ENCODE measurements around the gene SUGCT. TPM values are rescaled to one million over a fixed set of nuclear protein-coding genes. Genes with fewer than 3 reads are reported as not detected.

Gene SUGCT
- total RNA-seq, 1 experiment from 2014 or later: 5.4 TPM

DNA sequence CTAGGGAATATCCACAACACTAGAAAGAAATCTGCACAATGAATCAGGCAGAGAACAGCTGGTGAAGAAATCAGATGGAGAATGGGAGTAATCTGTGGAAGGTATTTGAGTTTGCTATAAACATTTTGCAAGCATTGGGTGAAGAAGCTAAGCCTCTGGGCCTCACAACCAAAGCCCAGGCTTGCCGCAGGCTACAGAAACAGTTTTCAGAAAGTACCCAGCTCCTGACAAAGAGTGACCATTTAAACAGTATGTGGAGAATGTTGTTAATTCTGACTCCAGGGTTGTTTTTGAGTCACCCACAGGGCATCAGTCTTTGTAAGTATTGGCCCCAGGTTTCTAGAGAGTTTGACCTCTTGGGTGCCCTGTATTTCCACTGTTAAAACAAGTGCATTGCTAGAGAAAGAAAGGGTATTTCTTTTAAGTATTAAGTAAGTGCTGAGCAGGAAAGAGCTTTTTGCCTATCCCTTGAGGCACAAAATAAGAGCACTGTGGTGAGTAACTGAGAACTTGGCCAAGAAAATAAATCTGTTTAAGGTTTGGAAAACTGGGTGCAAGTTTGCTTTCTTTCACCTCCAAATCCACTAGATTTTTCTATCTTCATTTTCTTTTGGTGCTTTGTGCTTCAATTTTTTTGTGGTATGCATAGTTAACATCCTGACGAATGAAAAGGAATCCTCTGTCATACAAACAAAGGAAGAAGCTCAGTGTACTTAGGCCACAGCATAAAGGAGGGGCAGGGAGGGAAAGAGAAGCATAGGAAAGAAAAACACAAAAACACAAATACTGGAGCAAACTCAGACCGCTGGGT is 691.8 kb downstream of the SUGCT start:
- Histone ChIP-seq H3K9ac (ENCODE audit: extremely low read depth, insufficient read length, low read length) (no peak overlapping the region), H2AFZ (ENCODE audit: low read length) (peak overlapping the region; percentile 52), H3K56ac (ENCODE audit: insufficient read length, low read depth, low read length) (no peak overlapping the region), H2BK5ac (ENCODE audit: insufficient read length, low read length) (no peak overlapping the region), H3K27ac (ENCODE audit: insufficient read length, low read depth, low read length) (no peak overlapping the region), H4K5ac (ENCODE audit: insufficient read length, low read depth, low read length) (no peak overlapping the region), H3K18ac (ENCODE audit: insufficient read length, low read depth, low read length) (peak overlapping the region; percentile 56), H4K8ac (replicated peaks; ENCODE audit: insufficient read length, low read depth, low read length) (no peak overlapping the region), H2BK20ac (ENCODE audit: low read depth, low read length, poor library complexity, severe bottlenecking) (peak overlapping the region; percentile 96), H3K79me1 (ENCODE audit: insufficient read depth, low read depth, low read length, poor library complexity, severe bottlenecking) (no peaks in the 10 kb centered on the region), H2AK5ac (ENCODE audit: insufficient read length, low read length) (no peak overlapping the region), H3K14ac (ENCODE audit: insufficient read depth, low read length) (no peak overlapping the region; the same call in 1 of the 2 replicates), H3K4me1 (ENCODE audit: insufficient read depth, low read length) (peaks cover 7% of the 10 kb centered on the region), H3K4me2 (ENCODE audit: insufficient read depth, insufficient read length, low read length) (no peak overlapping the region), H3K23ac (ENCODE audit: insufficient read length, low read depth, low read length) (no peak overlapping the region), H4K91ac (ENCODE audit: insufficient read length, low read depth, low read length) (no peak overlapping the region), H4K20me1 (ENCODE audit: control insufficient read depth, insufficient read depth, insufficient read length) (no peaks in the 10 kb centered on the region), H2BK12ac (ENCODE audit: insufficient read length, low read depth, low read length) (no peak overlapping the region), H2BK120ac (ENCODE audit: low read depth, low read length, poor library complexity, severe bottlenecking) (no peak overlapping the region), H2BK15ac (ENCODE audit: low read depth, low read length) (no peak overlapping the region), H3T11ph (ENCODE audit: low read length) (no peak overlapping the region), H3K9me3 (ENCODE audit: control insufficient read depth, low read depth, low read length) (no peaks in the 10 kb centered on the region), H3K4ac (ENCODE audit: low read depth, low read length) (no peak overlapping the region), H3K27me3 (ENCODE audit: insufficient read depth, low read length) (no peaks in the 10 kb centered on the region), H3K23me2 (ENCODE audit: insufficient read length, low read depth, low read length, poor library complexity, severe bottlenecking) (no peaks in the 10 kb centered on the region), H3K79me2 (ENCODE audit: insufficient read depth, low read length) (no peaks in the 10 kb centered on the region)
- no peaks in the 10 kb centered on the region for H3K27me3 Mint-ChIP-seq (ENCODE audit: low read depth)
- H3K4me3 Mint-ChIP-seq: peak overlapping the region in 1 of 2 experiments; percentile 7; a peak in 2 of 5 replicates
- no peaks in the 10 kb centered on the region; a peak in 1 of 7 replicates for H3K36me3 Mint-ChIP-seq (ENCODE audit: insufficient read depth in 1 of 3, low read depth in 3 of 3)
- no peak for TF ChIP-seq CTCF (conservative IDR thresholded peaks at IDR 0.05)
- peaks cover 29 to 30% of the 10 kb centered on the region in 2 experiments for H3K4me1 Mint-ChIP-seq
- WGBS (ENCODE audit: extremely low coverage, insufficient read length, low lambda C conversion rate): no CpG with 5 or more reads among the region's 3 CpGs
- H3K27ac Mint-ChIP-seq: peak overlapping the region; percentile 59 to 95 (median 86)
- DNase-seq: no peak
- H3K9me3 Mint-ChIP-seq: no peaks in the 10 kb centered on the region; a peak in 1 of 5 replicates
